CD4-positive, alpha-beta T cell (primary cell): ENCODE measurements around the gene MYH14. TPM values are rescaled to one million over a fixed set of nuclear protein-coding genes. Genes with fewer than 3 reads are reported as not detected.
"Not testable (repeated sequence)": the region's sequence is repeated elsewhere in the genome, so short reads cannot be mapped to it uniquely, and the experiment has no call there.

Source experiments
- ATAC-seq: fragments of 200-7000 bp; cut with Tn5 transposase; one replicate; pipeline ENCODE4 v1.10.0; 2022; ENCODE audit warnings: mild to moderate bottlenecking; ENCODE audit not compliant: poor library complexity
- CTCF ChIA-PET: fragments of 350-600 bp; sonication (Branson Sonifier 250); formaldehyde crosslinking; loops from one replicate; lab custom pipeline; 2021; ENCODE audit warnings: antibody characterized with exemption, inconsistent platforms; lab: Charles Lee
- POLR2A ChIA-PET: fragments of 350-600 bp; sonication (Branson Sonifier 250); formaldehyde crosslinking; loops from one replicate; lab custom pipeline; 2021; ENCODE audit warnings: antibody characterized with exemption, inconsistent platforms; lab: Charles Lee
- DNase-seq, 14 experiments: peaks; one replicate each; pipeline ENCODE4 v3.0.0-alpha.2; 2013 to 2020; ENCODE audit warnings: mixed read lengths in 2 of 14
- H3K27ac ChIP-seq, 2 donors: one replicate each; pipeline versions ENCODE4 v1.5.1 to v1.7.0; 2013; ENCODE audit warnings: low read length in 2 of 2, low read depth in 1 of 2, mild to moderate bottlenecking in 1 of 2
- H3K27me3 ChIP-seq, 2 experiments: 1 replicate in 1 of 2; 2 replicates in 1 of 2; pipeline versions ENCODE4 v1.6.1 to v1.7.0; 2013; ENCODE audit warnings: low read length in 2 of 2, control low read depth in 1 of 2, mild to moderate bottlenecking in 1 of 2, moderate library complexity in 1 of 2; ENCODE audit not compliant: insufficient read depth in 2 of 2, control insufficient read depth in 1 of 2
- H3K36me3 ChIP-seq: one replicate; pipeline ENCODE4 v1.6.1; 2013; ENCODE audit warnings: low read length, control low read depth; ENCODE audit not compliant: insufficient read depth
- H3K4me1 ChIP-seq: one replicate; pipeline ENCODE4 v1.6.1; 2013; ENCODE audit warnings: low read length, control low read depth; ENCODE audit not compliant: insufficient read depth
- H3K4me3 ChIP-seq: one replicate; pipeline ENCODE4 v1.5.1; 2013; ENCODE audit warnings: mild to moderate bottlenecking, low read length, moderate library complexity
- H3K9me3 ChIP-seq, 2 experiments: 1 replicate in 1 of 2; 2 replicates in 1 of 2; pipeline versions ENCODE4 v1.6.1 to v1.7.0; 2013; ENCODE audit warnings: low read length in 2 of 2, mild to moderate bottlenecking in 2 of 2, control low read depth in 1 of 2, moderate library complexity in 1 of 2; ENCODE audit not compliant: control insufficient read depth in 1 of 2, insufficient read depth in 1 of 2
- H3K27ac Mint-ChIP-seq: one replicate; pipeline ENCODE4 v1.8.0; 2020; ENCODE audit warnings: mixed read lengths
- H3K27me3 Mint-ChIP-seq: one replicate; pipeline ENCODE4 v1.8.0; 2021; ENCODE audit warnings: mixed read lengths
- H3K36me3 Mint-ChIP-seq: one replicate; pipeline ENCODE4 v1.8.0; 2021; ENCODE audit warnings: low read depth, mixed read lengths
- H3K4me1 Mint-ChIP-seq: one replicate; pipeline ENCODE4 v1.8.0; 2021; ENCODE audit warnings: low read depth, mixed read lengths
- H3K4me3 Mint-ChIP-seq: one replicate; pipeline ENCODE4 v1.8.0; 2020; ENCODE audit warnings: mild to moderate bottlenecking, mixed read lengths
- H3K9me3 Mint-ChIP-seq: one replicate; pipeline ENCODE4 v1.8.0; 2020; ENCODE audit warnings: mixed read lengths
- intact Hi-C, 2 experiments: fragments of 100-400 bp; cut with DNase I in 1 of 2; cut with micrococcal nuclease in 1 of 2; formaldehyde crosslinking; loops; one replicate each; pipeline versions ENCODE4 v1.15.1 to v1.9.0; 2023 to 2025; cut with DNase I, micrococcal nuclease
- total RNA-seq, 174 experiments: library from RNA in 2 of 174; stranded (reverse) in 2 of 174; gene quantifications; one replicate each; pipeline ENCODE4 v1.2.3 and lab custom pipeline; 2021 to 2026
- TF ChIP-seq, protein P1 (sequence below): fragments of 200-600 bp; IDR thresholded peaks from one replicate; pipeline ENCODE4 v1.8.0; 2022; ENCODE audit warnings: antibody characterized with exemption, mild to moderate bottlenecking

Gene MYH14
- total RNA-seq, 2 experiments from 2014 or later: not detected

DNA sequence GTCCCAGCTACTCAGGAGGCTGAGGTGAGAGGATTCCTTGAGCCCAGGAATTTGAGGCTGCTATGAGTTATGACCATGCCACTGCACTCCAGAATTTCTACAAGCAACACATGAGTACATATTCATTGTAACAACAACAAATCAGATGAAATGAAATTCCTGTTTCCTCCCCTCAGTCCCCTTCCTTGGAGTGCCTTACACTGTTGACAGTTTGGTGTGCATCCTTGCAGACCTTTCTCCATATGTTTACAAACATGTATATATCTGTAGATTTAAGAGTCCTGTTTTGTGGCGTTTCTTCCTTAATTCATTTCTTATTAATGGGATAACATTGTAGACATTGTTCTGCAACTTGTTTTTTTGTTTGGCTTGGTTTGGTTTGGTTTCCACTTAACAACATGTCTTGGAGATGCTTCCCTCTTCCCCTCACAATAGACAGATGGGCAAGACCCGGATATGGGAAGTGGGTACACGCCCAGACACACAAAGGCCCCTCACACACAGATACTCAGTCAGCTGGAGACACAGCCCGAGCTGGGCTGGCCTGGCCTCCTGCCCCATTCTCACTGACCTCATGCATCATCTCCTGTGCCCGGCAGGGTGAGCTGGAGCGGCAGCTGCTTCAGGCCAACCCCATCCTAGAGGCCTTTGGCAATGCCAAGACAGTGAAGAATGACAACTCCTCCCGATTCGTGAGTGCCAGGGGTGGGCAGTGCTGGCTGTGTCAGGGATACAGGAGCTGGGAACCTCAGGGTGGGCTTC, 21.7 kb downstream of the MYH14 start:
- Mint-ChIP-seq H3K36me3 (no peaks in the 10 kb centered on the region), H3K4me1 (no peaks in the 10 kb centered on the region), H3K27ac (no peak overlapping the region), H3K27me3 (peaks cover 20% of the 10 kb centered on the region), H3K4me3 (no peak overlapping the region), H3K9me3 (peaks cover 8% of the 10 kb centered on the region)
- no peak overlapping the region for H3K4me3 ChIP-seq
- TF ChIP-seq, protein P1, sequence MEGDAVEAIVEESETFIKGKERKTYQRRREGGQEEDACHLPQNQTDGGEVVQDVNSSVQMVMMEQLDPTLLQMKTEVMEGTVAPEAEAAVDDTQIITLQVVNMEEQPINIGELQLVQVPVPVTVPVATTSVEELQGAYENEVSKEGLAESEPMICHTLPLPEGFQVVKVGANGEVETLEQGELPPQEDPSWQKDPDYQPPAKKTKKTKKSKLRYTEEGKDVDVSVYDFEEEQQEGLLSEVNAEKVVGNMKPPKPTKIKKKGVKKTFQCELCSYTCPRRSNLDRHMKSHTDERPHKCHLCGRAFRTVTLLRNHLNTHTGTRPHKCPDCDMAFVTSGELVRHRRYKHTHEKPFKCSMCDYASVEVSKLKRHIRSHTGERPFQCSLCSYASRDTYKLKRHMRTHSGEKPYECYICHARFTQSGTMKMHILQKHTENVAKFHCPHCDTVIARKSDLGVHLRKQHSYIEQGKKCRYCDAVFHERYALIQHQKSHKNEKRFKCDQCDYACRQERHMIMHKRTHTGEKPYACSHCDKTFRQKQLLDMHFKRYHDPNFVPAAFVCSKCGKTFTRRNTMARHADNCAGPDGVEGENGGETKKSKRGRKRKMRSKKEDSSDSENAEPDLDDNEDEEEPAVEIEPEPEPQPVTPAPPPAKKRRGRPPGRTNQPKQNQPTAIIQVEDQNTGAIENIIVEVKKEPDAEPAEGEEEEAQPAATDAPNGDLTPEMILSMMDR: no peak
- H3K27ac ChIP-seq: no peak overlapping the region
- intact Hi-C loops: no loop called here
- ChIA-PET POLR2A (no interaction called here), CTCF (no interaction called here)
- no peaks in the 10 kb centered on the region for H3K36me3 ChIP-seq
- peaks cover 5 to 7% of the 10 kb centered on the region in 2 experiments for H3K27me3 ChIP-seq
- DNase-seq (no peak), ATAC-seq (no peak)
- peaks cover 3 to 23% of the 10 kb centered on the region in 2 experiments for H3K9me3 ChIP-seq
- no peaks in the 10 kb centered on the region for H3K4me1 ChIP-seq

DNA sequence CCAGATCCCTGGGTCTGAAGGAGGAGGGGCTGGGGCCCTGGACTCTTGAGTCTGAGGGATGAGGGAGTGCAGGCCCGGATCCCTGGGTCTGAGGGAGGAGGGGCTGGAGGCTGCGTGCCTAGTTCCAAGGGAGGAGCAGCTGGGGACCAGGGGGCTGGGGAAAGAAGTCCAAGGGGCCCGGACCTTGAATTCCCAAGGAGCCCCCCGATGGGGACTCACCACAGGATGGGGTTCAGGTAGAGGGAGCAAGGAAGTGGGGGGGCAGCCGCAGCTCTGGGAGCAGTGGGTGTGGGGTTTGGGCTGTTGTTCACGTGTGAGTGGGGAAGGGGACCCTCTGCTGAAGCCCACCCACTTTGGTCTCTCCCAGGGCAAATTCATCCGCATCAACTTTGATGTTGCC, 23.1 kb downstream of the MYH14 start:
- ATAC-seq (no peak), DNase-seq (no peak)
- Mint-ChIP-seq H3K4me1 (no peaks in the 10 kb centered on the region), H3K36me3 (no peaks in the 10 kb centered on the region), H3K27ac (no peak overlapping the region), H3K27me3 (peaks cover 20% of the 10 kb centered on the region), H3K4me3 (no peak overlapping the region), H3K9me3 (peaks cover 8% of the 10 kb centered on the region)
- Histone ChIP-seq H3K27me3 (peaks cover 5 to 10% of the 10 kb centered on the region in 2 experiments), H3K36me3 (no peaks in the 10 kb centered on the region), H3K4me1 (no peaks in the 10 kb centered on the region), H3K27ac (no peak overlapping the region), H3K4me3 (no peak overlapping the region), H3K9me3 (peaks cover 3 to 33% of the 10 kb centered on the region in 2 experiments)
- POLR2A ChIA-PET: no interaction called here
- CTCF ChIA-PET: no interaction called here
- TF ChIP-seq, protein P1: no peak
- intact Hi-C loops: no loop called here

DNA sequence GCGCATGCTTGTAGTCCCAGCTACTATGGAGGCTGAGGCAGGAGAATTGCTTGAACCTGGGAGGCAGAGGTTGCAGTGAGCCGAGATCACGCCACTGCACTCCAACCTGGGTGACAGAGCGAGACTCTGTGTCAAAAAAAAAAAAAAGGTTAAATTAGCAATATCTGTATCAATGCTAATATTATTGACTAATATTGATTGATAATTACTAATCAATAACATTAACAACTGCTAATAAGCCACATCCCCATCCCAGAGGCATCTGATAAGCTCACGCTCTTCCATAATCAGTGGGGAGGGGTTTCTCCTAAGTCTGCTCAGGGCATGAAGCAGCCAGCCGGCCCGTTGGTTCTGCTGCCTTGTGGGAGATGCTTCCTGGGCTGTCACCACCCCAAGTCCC, 24.7 kb downstream of the MYH14 start:
- CTCF ChIA-PET: not testable (repeated sequence)

More for the DNA sequence above, 24.7 kb downstream of the MYH14 start:
- POLR2A ChIA-PET, H3K27ac ChIP-seq, H3K27ac Mint-ChIP-seq, intact Hi-C loops, H3K27me3 ChIP-seq, H3K9me3 Mint-ChIP-seq, H3K4me3 ChIP-seq, H3K36me3 Mint-ChIP-seq, DNase-seq, H3K4me1 Mint-ChIP-seq, ATAC-seq, H3K4me3 Mint-ChIP-seq, H3K4me1 ChIP-seq, H3K36me3 ChIP-seq: not testable (repeated sequence)
- peaks cover 3 to 30% of the 10 kb centered on the region in 2 experiments for H3K9me3 ChIP-seq
- peaks cover 15% of the 10 kb centered on the region for H3K27me3 Mint-ChIP-seq
